Skeletal muscle tissue (tissue), 4 donors: ENCODE results near the gene PIAS4. TPM values are rescaled to one million over a fixed set of nuclear protein-coding genes. Genes with fewer than 3 reads are reported as not detected.

ENCODE experiments used
- H3K27ac ChIP-seq: one replicate; pipeline ENCODE4 v1.7.0; 2013; ENCODE audit warnings: mild to moderate bottlenecking, low read depth, low read length, inconsistent platforms
- H3K27me3 ChIP-seq, 3 donors: one replicate each; pipeline ENCODE4 v1.7.0; 2013; ENCODE audit warnings: low read length in 3 of 3; ENCODE audit not compliant: control insufficient read depth in 3 of 3, insufficient read depth in 3 of 3
- H3K36me3 ChIP-seq, 3 donors: one replicate each; pipeline ENCODE4 v1.7.0; 2013; ENCODE audit warnings: low read length in 3 of 3; ENCODE audit not compliant: control insufficient read depth in 3 of 3, insufficient read depth in 3 of 3
- H3K4me1 ChIP-seq, 3 donors: one replicate each; pipeline ENCODE4 v1.7.0; 2013; ENCODE audit warnings: low read length in 3 of 3, mild to moderate bottlenecking in 3 of 3; ENCODE audit not compliant: control insufficient read depth in 3 of 3, insufficient read depth in 3 of 3
- H3K4me3 ChIP-seq, 3 donors: one replicate each; pipeline ENCODE4 v1.7.0; 2013; ENCODE audit warnings: low read length in 3 of 3
- H3K9ac ChIP-seq, 3 donors: one replicate each; pipeline ENCODE4 v1.7.0; 2013; ENCODE audit warnings: low read length in 3 of 3, mild to moderate bottlenecking in 3 of 3, moderate library complexity in 2 of 3, low read depth in 1 of 3
- H3K9me3 ChIP-seq, 3 donors: one replicate each; pipeline ENCODE4 v1.7.0; 2013; ENCODE audit warnings: low read length in 3 of 3; ENCODE audit not compliant: control insufficient read depth in 3 of 3
- total RNA-seq: library from RNA; depleted of rRNA; stranded (reverse); fragments of >200 nt; gene quantifications from one replicate; pipeline ENCODE4 v1.2.3, GENCODE V29; 2014
- donor health status: Osteomylitis.

PIAS4 gene
- total RNA-seq, 1 donor from 2014 or later, result 19.3 TPM

GRCh38 chr19:4059453-4059871 is 51.9 kb downstream of the PIAS4 start:
- Histone ChIP-seq H3K9ac (peak overlapping the region in 2 of 3 donors; percentile 81 to 83), H3K4me1 (peaks cover 61 to 66% (median 64%) of the 10 kb centered on the region in 3 donors), H3K4me3 (peak overlapping the region in 2 of 3 donors; percentile 56), H3K9me3 (no peaks in the 10 kb centered on the region), H3K27ac (peak overlapping the region; percentile 97), H3K36me3 (peaks cover 3 to 9% (median 7%) of the 10 kb centered on the region in 3 donors), H3K27me3 (no peaks in the 10 kb centered on the region)

- Histone ChIP-seq H3K9me3 (no peaks in the 10 kb centered on the region), H3K4me3 (peak overlapping the region in 2 of 3 donors; percentile 68 to 75), H3K27ac (peak overlapping the region; percentile 97), H3K4me1 (peaks cover 62 to 67% (median 65%) of the 10 kb centered on the region in 3 donors), H3K27me3 (no peaks in the 10 kb centered on the region), H3K36me3 (peaks cover 0 to 3% (median 2%) of the 10 kb centered on the region in 3 donors), H3K9ac (peak overlapping the region; percentile 57 to 85 (median 81))
Measured at GRCh38 chr19:4059891-4060620, 52.5 kb downstream of the PIAS4 start.

- Histone ChIP-seq H3K27me3 (no peaks in the 10 kb centered on the region), H3K4me3 (peak overlapping the region; percentile 38 to 75 (median 68)), H3K36me3 (no peaks in the 10 kb centered on the region), H3K4me1 (peaks cover 62 to 67% (median 65%) of the 10 kb centered on the region in 3 donors), H3K9me3 (no peaks in the 10 kb centered on the region), H3K9ac (peak overlapping the region; percentile 57 to 85 (median 71)), H3K27ac (peak overlapping the region; percentile 97)
Measured at GRCh38 chr19:4060621-4061177, 53.2 kb downstream of the PIAS4 start.

DNA sequence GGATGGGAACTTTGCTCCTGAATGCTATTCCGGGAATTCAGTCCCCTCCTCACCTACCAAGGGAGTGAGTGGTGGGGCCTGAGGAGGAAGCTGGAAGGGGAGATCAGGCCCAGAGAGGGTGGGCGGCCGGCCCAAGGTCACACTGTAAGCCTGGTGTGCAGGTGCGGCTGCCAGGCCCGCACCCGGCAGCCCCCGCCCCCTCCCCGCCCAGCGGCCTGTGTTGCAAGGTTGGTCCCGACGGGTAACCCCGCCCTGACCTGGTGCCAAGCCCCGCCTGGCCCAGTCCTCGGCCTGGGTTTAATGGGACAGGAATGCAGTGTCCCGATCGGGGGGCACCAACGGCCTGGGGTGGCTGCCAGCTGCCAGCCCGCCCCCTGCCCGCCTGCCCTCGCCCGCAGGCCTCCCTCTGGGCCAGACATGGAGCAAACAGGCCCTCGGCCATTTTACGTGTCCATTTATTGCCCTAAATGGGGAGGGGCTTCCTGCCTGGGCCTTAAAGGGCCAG is 53.7 kb downstream of the PIAS4 start:
- peak overlapping the region; percentile 57 to 85 (median 71) for H3K9ac ChIP-seq
- peaks cover 62 to 67% (median 65%) of the 10 kb centered on the region in 3 donors for H3K4me1 ChIP-seq
- peak overlapping the region; percentile 38 to 75 (median 68) for H3K4me3 ChIP-seq
- no peaks in the 10 kb centered on the region for H3K9me3 ChIP-seq
- peak overlapping the region; percentile 97 for H3K27ac ChIP-seq
- H3K36me3 ChIP-seq, result no peaks in the 10 kb centered on the region
- no peaks in the 10 kb centered on the region for H3K27me3 ChIP-seq

DNA sequence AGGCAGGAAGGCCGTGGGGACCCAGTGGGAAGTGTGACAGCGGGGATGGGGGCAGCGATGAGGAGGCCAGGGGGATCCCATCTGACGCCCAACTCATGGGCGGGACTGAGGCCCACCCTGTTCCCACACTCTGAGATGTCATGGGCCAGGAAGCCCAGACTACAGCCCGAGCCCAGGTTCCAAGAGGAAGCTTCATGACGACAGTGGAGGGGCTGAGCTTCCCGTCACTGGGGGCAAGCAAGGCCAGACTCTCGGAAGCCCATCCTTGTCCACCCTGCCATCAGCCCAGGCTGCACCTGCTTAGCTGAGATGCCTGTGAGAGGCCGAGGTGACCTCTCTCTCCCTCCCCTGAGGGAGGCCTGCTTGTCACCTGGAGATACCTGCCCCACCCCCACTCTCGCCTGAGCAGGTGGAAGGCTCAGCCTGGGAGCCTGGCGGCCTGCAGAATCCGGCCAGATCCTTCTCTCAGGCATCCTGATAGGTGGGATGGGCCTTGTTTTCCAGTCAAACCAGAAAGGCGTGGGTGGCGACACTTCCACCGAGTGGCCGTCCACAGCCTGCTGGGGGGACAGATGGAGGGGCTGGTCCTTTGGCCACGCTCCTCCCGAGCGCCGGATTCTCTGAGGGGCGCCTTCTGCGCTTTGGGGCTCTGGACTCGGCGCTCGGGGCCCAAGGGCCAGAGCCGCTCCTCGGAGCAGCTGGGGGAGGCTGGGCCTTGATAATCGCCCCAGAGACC is 54.3 kb downstream of the PIAS4 start:
- H3K27me3 ChIP-seq, result no peaks in the 10 kb centered on the region
- no peaks in the 10 kb centered on the region for H3K9me3 ChIP-seq
- peak overlapping the region; percentile 57 to 85 (median 71) for H3K9ac ChIP-seq
- H3K27ac ChIP-seq, result peak overlapping the region; percentile 97
- H3K4me3 ChIP-seq, result peak overlapping the region; percentile 38 to 75 (median 68)
- peaks cover 62 to 67% (median 65%) of the 10 kb centered on the region in 3 donors for H3K4me1 ChIP-seq
- no peaks in the 10 kb centered on the region for H3K36me3 ChIP-seq

DNA sequence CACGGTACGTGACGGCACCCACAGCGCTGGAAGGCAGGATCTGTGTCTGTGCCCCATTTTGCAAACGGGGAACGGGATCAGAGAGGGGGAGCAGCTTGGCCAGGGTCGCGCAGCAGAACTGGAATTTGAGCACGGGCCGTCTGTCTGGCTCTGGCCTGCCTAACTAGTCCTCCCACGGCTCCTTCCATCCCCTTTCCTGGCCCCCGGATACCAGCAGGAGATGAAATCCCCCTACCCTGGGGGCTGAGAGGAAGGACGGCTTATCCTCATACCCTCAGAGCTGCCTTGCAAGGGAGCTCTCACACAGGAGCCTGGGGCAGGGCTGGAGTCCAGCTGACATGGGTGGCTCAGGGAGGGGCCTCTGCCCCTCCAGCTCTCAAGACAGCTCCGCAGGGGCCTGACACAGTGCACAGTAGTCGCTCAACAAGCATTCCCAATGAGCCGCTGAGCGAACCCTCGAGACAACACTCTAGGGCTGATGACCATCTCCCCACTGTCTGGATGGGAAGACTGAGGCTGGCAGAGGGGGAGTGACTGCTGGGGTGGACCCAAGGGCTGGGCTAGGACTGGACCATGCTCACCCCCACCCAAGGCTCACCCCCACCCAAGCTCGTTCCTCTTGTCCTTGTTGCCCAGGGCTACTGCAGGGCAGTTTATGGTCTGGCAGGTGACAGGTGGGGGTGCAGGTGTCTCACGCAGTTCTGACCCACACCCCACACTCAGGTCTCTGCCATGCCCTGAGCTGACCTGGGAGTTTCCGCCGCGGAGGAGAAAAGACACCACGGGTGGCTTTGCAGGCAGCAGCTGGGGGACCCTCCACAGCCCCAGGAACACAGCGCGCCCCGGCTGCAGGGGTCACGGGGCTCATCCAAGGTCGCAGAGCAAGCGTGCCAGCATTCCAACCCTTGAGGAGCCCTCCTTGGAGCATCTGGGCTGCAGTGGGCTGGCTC is 55.2 kb downstream of the PIAS4 start:
- no peaks in the 10 kb centered on the region for H3K36me3 ChIP-seq
- peaks cover 62 to 67% (median 64%) of the 10 kb centered on the region in 3 donors for H3K4me1 ChIP-seq
- H3K9ac ChIP-seq, result peak overlapping the region; percentile 57 to 85 (median 71)
- H3K9me3 ChIP-seq, result no peaks in the 10 kb centered on the region
- peak overlapping the region; percentile 97 for H3K27ac ChIP-seq
- H3K27me3 ChIP-seq, result no peaks in the 10 kb centered on the region
- H3K4me3 ChIP-seq, result peak overlapping the region; percentile 59 to 76 (median 75)

GRCh38 chr19:4063369-4064148 is 56.0 kb downstream of the PIAS4 start:
- peaks cover 56 to 65% (median 62%) of the 10 kb centered on the region in 3 donors for H3K4me1 ChIP-seq
- no peaks in the 10 kb centered on the region for H3K27me3 ChIP-seq
- peak overlapping the region; percentile 74 to 91 (median 85) for H3K9ac ChIP-seq

GRCh38 chr19:4064149-4064495 is 56.6 kb downstream of the PIAS4 start:
- Histone ChIP-seq H3K27me3 (no peaks in the 10 kb centered on the region), H3K4me3 (peak overlapping the region; percentile 59 to 76 (median 75)), H3K4me1 (peaks cover 50 to 59% (median 56%) of the 10 kb centered on the region in 3 donors), H3K9me3 (no peaks in the 10 kb centered on the region), H3K36me3 (no peaks in the 10 kb centered on the region), H3K27ac (peak overlapping the region; percentile 97), H3K9ac (peak overlapping the region; percentile 74 to 91 (median 85))

More at GRCh38 chr19:4063369-4064148, 56.0 kb downstream of the PIAS4 start:
- Histone ChIP-seq H3K36me3 (no peaks in the 10 kb centered on the region), H3K4me3 (peak overlapping the region; percentile 59 to 76 (median 75)), H3K9me3 (no peaks in the 10 kb centered on the region), H3K27ac (peak overlapping the region; percentile 97)
